HUES64 (cell line): ENCODE measurements around the gene ZSCAN1. TPM values are rescaled to one million over a fixed set of nuclear protein-coding genes. Genes with fewer than 3 reads are reported as not detected.
"Not testable (repeated sequence)": the region's sequence is repeated elsewhere in the genome, so short reads cannot be mapped to it uniquely, and the experiment has no call there.

Experiments used
- H3K27ac ChIP-seq: 2 replicates; pipeline ENCODE4 v1.7.0; 2013; ENCODE audit warnings: low read depth, low read length, inconsistent platforms
- H3K27me3 ChIP-seq: 2 replicates; pipeline ENCODE4 v1.6.1; 2013; ENCODE audit warnings: mild to moderate bottlenecking, low read length; ENCODE audit not compliant: insufficient read depth
- H3K36me3 ChIP-seq: 2 replicates; pipeline ENCODE4 v1.6.1; 2013; ENCODE audit warnings: mild to moderate bottlenecking, low read length; ENCODE audit not compliant: insufficient read depth
- H3K4me1 ChIP-seq: 2 replicates; pipeline ENCODE4 v1.6.1; 2013; ENCODE audit warnings: mild to moderate bottlenecking, low read length, moderate library complexity; ENCODE audit not compliant: insufficient read depth
- H3K4me3 ChIP-seq: 2 replicates; pipeline ENCODE4 v1.5.1; 2013; ENCODE audit warnings: mild to moderate bottlenecking, low read length, moderate library complexity
- H3K9ac ChIP-seq: 2 replicates; pipeline ENCODE4 v1.6.1; 2013; ENCODE audit warnings: mild to moderate bottlenecking, low read depth, low read length
- H3K9me3 ChIP-seq: 2 replicates; pipeline ENCODE4 v1.6.1; 2013; ENCODE audit warnings: low read depth, low read length; ENCODE audit not compliant: insufficient read depth
- WGBS: fragments of 150-250, 120-280 bp; methylation state at CpG from one replicate; pipeline ENCODE4 v1.1.7; 2013; ENCODE audit warnings: missing lambda C conversion rate; 5-methylcytosine and 5-hydroxymethylcytosine counted together
- polyA plus RNA-seq, 2 experiments: library from polyadenylated mRNA; stranded (reverse); fragments of 50-300 nt; gene quantifications; one replicate each; pipeline ENCODE4 v1.2.3, GENCODE V29; 2013

ZSCAN1 gene
- polyA plus RNA-seq (2013, experiment 1 of 2) = 0.85 TPM
- 0.38 TPM for polyA plus RNA-seq (2013, experiment 2 of 2)

- Histone ChIP-seq H3K9me3 (peaks cover 1% of the 10 kb centered on the region), H3K9ac (peak within 1 kb of the TSS; percentile 58)
Measured at GRCh38 chr19:58033741-58034476, at the start of gene ZSCAN1. ZSCAN1 (plus strand) TSS chr19:58034025; CDS start chr19:58037837, 3,812 bp downstream.

GRCh38 chr19:57992841-57993240, 41.0 kb upstream of the ZSCAN1 start:
- WGBS = 84% methylated on average over 1 of the region's 1 CpG
- Histone ChIP-seq H3K27me3 (no peaks in the 10 kb centered on the region), H3K4me3 (no peak overlapping the region), H3K27ac (no peak overlapping the region), H3K36me3 (peaks cover 63% of the 10 kb centered on the region), H3K9ac (no peak overlapping the region), H3K9me3 (peaks cover 50% of the 10 kb centered on the region), H3K4me1 (no peaks in the 10 kb centered on the region)

More at GRCh38 chr19:58033741-58034476, at the start of gene ZSCAN1:
- Histone ChIP-seq H3K27ac (no peak within 1 kb of the TSS), H3K4me3 (peak within 1 kb of the TSS; percentile 62), H3K27me3 (no peaks in the 10 kb centered on the region; the same call in 1 of the 2 replicates), H3K36me3 (no peaks in the 10 kb centered on the region), H3K4me1 (peaks cover 6% of the 10 kb centered on the region)
- WGBS = 54% methylated on average over 101 of the region's 101 CpGs

DNA sequence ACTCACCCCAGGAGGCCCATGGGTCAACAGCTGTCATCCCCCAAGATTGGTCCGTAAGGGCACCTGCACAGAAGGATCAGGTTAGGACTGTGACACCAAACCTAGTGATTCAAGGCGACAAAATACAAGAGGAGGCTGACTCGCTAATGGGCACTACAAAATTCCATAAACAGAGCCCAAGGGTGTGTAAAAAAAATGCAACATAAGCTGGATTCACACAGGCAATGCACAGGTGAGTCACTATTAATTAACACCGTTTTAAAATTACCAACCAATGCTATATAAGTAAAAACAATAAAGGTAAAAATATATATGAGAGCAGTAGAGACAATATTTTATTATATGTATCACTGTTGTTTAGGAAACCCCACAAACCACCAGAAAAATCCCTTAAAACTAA, 33.1 kb upstream of the ZSCAN1 start:
- Histone ChIP-seq H3K4me3 (peak overlapping the region; percentile 100), H3K27me3 (no peaks in the 10 kb centered on the region), H3K9ac (no peak overlapping the region), H3K4me1 (peaks cover 13% of the 10 kb centered on the region; the same call in 1 of the 2 replicates), H3K27ac (no peak overlapping the region), H3K36me3 (peaks cover 67% of the 10 kb centered on the region), H3K9me3 (peaks cover 38% of the 10 kb centered on the region; the same call in 1 of the 2 replicates)
- 94% methylated on average over 3 of the region's 4 CpGs for WGBS

GRCh38 chr19:58001895-58002369, 31.9 kb upstream of the ZSCAN1 start:
- peak overlapping the region; percentile 99 for H3K9ac ChIP-seq
- WGBS = 4% methylated on average over 22 of the region's 23 CpGs

DNA sequence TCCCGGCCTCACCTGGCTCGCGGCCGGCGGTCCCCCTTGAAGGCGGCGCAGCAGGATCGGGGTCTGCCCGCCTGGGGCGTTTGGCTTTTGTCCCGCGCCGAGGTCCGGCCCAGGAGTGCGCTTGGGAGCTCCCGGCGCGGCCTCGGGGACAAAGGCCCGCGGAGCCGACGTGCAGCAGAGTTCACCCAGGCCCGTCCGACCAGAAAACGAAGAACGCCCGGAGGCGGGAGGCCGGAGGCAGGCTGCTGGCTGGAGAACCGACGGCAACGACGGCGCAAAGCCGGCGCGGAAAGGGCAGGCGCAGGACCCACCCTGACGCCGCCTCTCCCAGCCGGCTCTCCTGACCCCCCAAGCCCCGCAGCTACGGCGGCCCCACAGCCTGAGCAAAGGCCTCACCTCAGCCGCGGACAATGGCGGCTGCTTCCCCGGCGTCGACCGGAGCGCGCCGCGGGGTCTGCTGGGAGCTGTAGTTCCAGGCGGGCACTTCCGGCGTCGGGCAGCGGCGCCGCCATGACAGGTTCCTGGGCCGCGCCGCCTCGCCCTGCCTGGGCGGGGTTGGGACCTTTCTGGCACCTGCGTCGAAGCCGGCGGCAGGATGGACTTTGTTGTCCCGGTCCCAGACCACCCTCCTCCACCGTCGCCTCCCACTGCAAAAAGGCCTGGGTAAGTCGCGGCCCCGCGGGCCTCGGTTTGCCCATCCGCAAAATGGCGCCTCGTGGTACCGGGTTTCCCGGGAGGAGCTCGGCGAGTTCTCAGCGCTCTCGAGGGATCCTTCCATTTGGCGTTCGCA, 31.2 kb upstream of the ZSCAN1 start, which contains the start of gene ZNF606:
Gene ZNF606 (minus strand): TSS at position 437 of the 790 bp plus-strand sequence. CDS start 1,501 bp downstream, outside the sequence.
- Histone ChIP-seq H3K36me3 (peaks cover 74% of the 10 kb centered on the region), H3K4me1 (peaks cover 13% of the 10 kb centered on the region; the same call in 1 of the 2 replicates), H3K27ac (peak within 1 kb of the TSS; percentile 95), H3K9ac (peak within 1 kb of the TSS; percentile 99), H3K27me3 (no peaks in the 10 kb centered on the region), H3K9me3 (peaks cover 43% of the 10 kb centered on the region; the same call in 1 of the 2 replicates), H3K4me3 (peak within 1 kb of the TSS; percentile 100)
- WGBS = under 1% methylated on average over 91 of the region's 91 CpGs

More at GRCh38 chr19:58001895-58002369, 31.9 kb upstream of the ZSCAN1 start:
- Histone ChIP-seq H3K9me3 (peaks cover 41% of the 10 kb centered on the region; the same call in 1 of the 2 replicates), H3K36me3 (peaks cover 75% of the 10 kb centered on the region), H3K27ac (peak overlapping the region; percentile 95), H3K4me1 (peaks cover 13% of the 10 kb centered on the region; the same call in 1 of the 2 replicates), H3K4me3 (peak overlapping the region; percentile 100), H3K27me3 (no peaks in the 10 kb centered on the region)

- H3K27ac ChIP-seq = peak overlapping the region; percentile 95
- H3K4me3 ChIP-seq = peak overlapping the region; percentile 100
- peak overlapping the region; percentile 99 for H3K9ac ChIP-seq
- H3K4me1 ChIP-seq = peaks cover 13% of the 10 kb centered on the region; the same call in 1 of the 2 replicates
- H3K9me3 ChIP-seq = peaks cover 46% of the 10 kb centered on the region; the same call in 1 of the 2 replicates
- WGBS = 83% methylated on average over 31 of the region's 31 CpGs
- no peaks in the 10 kb centered on the region for H3K27me3 ChIP-seq
- peaks cover 68% of the 10 kb centered on the region for H3K36me3 ChIP-seq
Measured at GRCh38 chr19:58003174-58003828, 30.5 kb upstream of the ZSCAN1 start.

DNA sequence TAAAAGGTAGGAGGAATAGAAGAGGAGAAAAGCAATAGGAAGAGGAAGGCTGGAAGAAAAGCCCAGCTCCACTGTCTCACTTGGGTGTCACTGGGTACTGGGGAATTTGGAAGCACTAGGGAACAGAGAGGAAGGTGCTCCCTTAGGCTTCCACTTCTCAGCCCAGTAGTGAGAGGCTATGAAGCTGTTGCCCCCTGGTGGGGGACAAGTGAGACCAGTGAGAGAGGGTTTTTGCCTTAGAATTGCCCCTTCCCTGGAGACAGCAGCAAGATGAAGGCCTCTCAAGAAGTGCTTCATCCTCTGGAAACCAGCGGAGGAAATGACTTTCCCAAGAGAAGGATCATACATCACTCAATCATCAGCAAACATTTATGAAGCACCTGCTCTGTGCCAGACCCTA, 26.5 kb upstream of the ZSCAN1 start:
- Histone ChIP-seq H3K4me3 (no peak overlapping the region), H3K9ac (no peak overlapping the region), H3K9me3 (peaks cover 55% of the 10 kb centered on the region; the same call in 1 of the 2 replicates), H3K27me3 (no peaks in the 10 kb centered on the region), H3K36me3 (peaks cover 40% of the 10 kb centered on the region), H3K4me1 (no peaks in the 10 kb centered on the region), H3K27ac (no peak overlapping the region)
- 97% methylated on average over 1 of the region's 1 CpG for WGBS

GRCh38 chr19:58008877-58009276, 24.9 kb upstream of the ZSCAN1 start:
- H3K27me3 ChIP-seq, H3K27ac ChIP-seq, H3K9ac ChIP-seq, H3K4me1 ChIP-seq: not testable (repeated sequence)
- Histone ChIP-seq H3K4me3 (peak overlapping the region; percentile 45), H3K9me3 (peaks cover 51% of the 10 kb centered on the region; the same call in 1 of the 2 replicates), H3K36me3 (peaks cover 37% of the 10 kb centered on the region)
- WGBS = 95% methylated on average over 10 of the region's 10 CpGs

- H3K4me3 ChIP-seq = peak overlapping the region; percentile 45
- 93% methylated on average over 21 of the region's 21 CpGs for WGBS
Measured at GRCh38 chr19:58009301-58009665, 24.5 kb upstream of the ZSCAN1 start.

GRCh38 chr19:58009666-58010301, 24.0 kb upstream of the ZSCAN1 start:
- H3K27ac ChIP-seq = no peak overlapping the region
- H3K36me3 ChIP-seq = peaks cover 28% of the 10 kb centered on the region
- H3K27me3 ChIP-seq = no peaks in the 10 kb centered on the region
- no peaks in the 10 kb centered on the region for H3K4me1 ChIP-seq
- H3K4me3 ChIP-seq = peak overlapping the region; percentile 45
- 97% methylated on average over 41 of the region's 41 CpGs for WGBS
- H3K9me3 ChIP-seq = peaks cover 42% of the 10 kb centered on the region; the same call in 1 of the 2 replicates
- H3K9ac ChIP-seq = no peak overlapping the region

More at GRCh38 chr19:58009301-58009665, 24.5 kb upstream of the ZSCAN1 start:
- no peaks in the 10 kb centered on the region for H3K4me1 ChIP-seq
- peaks cover 33% of the 10 kb centered on the region for H3K36me3 ChIP-seq
- H3K9me3 ChIP-seq = peaks cover 47% of the 10 kb centered on the region; the same call in 1 of the 2 replicates
- no peaks in the 10 kb centered on the region for H3K27me3 ChIP-seq
- no peak overlapping the region for H3K27ac ChIP-seq
- no peak overlapping the region for H3K9ac ChIP-seq
